Measurements from ENCODE around the gene HARBI1.

HARBI1 gene, protein sequence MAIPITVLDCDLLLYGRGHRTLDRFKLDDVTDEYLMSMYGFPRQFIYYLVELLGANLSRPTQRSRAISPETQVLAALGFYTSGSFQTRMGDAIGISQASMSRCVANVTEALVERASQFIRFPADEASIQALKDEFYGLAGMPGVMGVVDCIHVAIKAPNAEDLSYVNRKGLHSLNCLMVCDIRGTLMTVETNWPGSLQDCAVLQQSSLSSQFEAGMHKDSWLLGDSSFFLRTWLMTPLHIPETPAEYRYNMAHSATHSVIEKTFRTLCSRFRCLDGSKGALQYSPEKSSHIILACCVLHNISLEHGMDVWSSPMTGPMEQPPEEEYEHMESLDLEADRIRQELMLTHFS

DNA sequence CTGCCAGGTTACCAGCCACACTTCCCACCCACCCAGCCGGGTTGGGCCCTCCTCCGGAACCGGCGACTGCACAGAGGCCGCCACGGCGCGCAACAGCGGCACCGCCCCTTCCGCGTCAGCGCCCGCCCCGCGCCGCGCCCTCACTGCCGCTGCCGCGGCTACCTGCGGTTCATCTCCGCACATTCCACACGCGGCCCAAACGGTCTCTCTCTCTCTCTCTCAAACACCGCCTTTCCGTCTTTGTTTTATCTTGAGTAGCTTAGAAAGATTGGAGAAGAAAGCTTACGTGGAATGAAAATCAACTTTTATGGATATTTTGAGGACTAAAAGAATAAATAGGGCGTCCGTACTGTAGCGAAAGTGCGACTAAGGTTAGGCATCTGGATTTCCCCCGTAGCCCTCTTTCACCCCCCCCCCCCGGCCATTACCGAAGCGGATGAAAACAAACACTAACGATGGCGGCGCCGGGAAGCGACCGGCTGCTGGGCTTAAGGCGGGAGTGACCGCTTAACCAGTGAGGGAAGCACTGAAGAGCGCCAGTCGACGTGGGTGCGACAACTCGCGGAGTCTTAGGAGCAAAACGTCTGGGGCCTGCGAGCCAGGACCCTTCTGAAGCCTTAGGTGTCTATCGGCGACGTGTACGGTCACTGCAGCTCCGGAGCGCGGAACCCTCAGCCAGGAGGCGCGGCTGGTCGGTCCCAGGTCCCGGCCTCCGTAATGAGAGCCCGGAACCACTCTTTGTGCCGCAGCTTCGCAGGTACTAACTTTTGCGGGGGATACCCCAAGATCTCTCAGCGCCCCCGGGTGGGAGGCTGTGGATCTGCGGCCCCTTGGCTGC is at the start of gene HARBI1, which contains the start of gene ATG13:
HARBI1 (minus strand) TSS at position 94 of the 838 bp plus-strand sequence. CDS start 990 bp downstream, outside the sequence.
ATG13 (plus strand) TSS at position 420 of the 838 bp plus-strand sequence. CDS start 26,739 bp downstream, outside the sequence.
- DNase-seq, result peak; percentile 40

DNA sequence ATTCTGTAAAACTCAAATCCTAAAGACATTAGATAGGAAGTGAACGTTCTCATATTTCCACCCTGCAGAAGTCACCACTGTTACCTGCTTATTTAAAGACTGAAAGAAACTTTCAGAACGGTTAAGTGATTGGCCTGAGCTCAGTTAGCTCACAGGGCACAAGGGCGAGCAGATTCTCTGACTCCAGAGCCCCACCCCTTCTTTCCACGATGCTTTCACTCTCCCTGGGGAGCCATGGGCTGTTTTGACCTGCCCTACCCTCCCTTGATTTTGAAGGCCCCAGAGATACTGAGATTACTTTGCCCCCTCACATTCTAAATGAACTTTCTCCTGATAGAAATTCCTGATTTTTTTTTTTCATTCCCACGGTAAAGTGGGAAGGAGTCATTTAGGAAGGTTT is 49.5 kb upstream of the HARBI1 start:
- DNase-seq, result no peak

DNA sequence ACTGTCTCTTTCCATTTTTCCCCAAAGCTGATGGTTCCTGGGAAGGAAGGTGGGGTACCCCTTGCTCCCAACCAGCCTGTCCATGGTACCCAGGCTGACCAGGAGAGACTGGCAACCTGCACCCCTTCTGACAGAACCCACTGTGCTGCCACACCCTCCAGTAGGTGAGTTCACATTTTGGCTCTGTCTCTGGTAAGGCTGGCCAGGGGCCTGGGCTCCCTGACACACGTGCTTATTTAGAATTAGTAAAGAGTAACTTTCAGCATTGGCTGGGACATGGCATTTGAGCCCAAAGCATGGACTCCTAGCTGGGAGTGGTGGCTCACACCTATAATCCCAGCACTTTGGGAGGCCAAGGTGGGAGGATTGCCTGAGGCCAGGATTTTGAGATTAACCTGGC is 48.3 kb upstream of the HARBI1 start:
- no peak for DNase-seq

DNA sequence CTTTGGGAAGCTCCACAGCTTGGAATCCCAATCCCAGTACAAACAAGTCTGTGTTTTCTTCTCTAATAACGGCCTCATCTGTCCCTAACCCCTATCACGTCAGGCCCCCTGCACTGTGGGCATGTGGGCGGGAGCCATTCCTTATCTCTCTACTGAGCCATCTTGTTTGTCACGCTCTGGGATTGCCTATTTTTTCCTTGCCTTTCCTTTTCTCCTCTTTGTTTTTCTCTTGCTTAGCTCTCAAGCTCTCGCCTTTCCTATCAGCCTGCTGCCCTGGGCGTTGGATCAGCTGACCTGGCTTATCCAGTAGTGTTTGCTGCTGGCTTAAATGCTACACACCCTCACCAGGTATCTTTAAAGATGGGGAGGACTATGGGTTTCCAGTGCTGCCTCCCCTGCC is 47.6 kb upstream of the HARBI1 start:
- DNase-seq, result no peak

DNA sequence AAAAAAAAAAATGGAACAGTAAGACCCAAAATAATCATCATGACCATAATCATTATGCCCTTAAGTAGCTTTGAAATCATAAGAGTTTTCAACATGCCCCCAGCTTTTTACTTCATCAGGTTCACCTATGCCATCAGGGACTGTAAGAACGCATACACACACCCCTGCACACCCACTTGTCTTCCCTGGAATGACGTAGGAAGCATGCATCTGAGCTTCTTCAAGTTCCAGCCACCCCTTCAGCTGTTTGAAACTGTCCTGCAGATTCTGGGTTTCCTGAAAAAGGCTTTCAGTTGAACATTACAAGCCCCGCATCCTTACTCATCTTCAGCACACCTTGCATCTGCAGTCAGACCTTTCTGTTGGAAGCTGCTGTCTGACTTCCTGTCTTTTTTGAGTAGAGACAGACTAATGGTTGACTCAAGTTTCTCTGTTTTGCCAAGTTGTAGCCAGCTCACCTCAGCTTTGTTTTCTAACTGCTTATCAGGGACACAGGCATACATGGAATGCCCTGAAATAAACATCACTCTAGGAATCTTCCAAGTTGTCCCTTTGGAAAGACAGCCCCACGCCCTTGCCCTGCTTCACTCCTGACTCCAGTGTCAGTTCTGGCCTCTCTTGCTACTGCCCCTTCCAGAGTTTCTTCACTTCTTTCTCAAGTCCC is 46.4 kb upstream of the HARBI1 start:
- DNase-seq, result no peak

DNA sequence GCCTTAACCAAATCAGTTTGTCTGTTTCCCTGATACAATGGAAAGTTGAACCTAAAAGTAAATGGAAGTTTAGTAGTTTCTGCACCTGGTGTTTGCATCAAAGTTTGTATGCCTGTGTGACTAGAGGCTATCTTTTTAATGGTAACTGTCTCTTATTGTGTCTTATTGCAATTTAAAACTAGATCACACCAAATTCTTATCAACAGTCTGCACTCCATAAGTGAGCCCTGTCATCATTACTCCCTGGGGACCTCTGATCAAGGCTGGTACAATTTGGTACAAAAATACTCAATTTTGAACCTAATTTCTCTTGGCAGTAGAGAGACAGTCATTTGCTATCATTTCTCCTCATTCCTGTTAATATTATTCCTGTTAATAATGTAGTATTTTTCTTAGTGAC is 45.3 kb upstream of the HARBI1 start:
- DNase-seq, result no peak

DNA sequence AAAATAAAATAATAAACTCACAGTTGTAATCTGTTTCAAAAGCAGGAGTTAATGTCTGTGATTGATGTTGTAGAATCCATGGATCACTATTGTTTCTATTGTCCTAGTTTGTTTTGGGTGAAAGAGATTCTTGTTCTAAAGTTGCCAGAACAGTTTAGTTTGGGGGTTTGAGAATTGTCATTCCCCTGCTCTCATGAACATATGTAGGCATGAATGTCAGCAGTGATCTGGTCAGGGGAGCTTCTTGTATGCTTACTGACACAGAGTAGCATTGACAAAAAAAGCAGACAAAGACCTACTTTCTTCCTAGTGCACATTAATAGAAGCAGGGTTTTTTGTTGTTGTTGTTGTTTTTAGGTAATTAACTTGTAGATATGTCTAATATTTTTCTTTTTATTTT is 44.8 kb upstream of the HARBI1 start:
- no peak for DNase-seq

DNA sequence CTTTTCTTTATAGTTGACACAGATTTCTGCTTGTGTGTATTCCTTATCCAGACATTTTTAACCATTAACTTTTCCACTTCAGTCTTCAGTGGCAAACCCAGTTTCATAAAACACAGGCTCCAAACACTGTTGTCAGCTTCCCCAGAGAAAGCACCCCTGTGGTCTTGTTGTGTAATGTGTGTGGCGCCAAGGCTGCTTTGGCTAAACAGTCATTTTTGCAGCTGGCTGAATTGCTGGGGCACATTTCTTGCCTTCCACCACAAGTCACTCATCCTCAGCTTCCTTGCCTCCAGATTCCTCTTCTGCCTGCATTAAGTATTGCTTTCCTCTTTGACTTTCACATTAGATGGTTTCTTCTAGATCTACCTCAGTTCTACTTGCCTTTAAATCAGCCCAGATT is 42.9 kb upstream of the HARBI1 start:
- no peak for DNase-seq

DNA sequence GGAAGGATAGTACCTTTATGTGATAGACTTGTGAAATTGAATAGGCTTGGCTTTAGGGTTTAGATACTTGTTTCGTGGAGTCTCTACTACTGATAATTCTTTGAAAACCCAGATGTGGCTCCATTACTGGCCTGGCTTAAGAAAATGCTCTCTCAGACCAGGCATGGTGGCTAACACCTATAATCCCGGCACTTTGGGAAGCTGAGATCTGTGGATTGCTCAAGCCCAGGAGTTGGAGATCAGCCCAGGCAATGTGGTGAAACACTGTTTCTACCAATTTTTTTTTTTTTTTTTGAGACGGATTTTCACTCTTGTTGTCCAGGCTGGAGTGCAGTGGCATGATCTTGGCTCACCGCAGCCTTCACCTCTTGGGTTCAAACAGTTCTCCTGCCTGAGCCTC is 41.2 kb upstream of the HARBI1 start:
- no peak for DNase-seq

DNA sequence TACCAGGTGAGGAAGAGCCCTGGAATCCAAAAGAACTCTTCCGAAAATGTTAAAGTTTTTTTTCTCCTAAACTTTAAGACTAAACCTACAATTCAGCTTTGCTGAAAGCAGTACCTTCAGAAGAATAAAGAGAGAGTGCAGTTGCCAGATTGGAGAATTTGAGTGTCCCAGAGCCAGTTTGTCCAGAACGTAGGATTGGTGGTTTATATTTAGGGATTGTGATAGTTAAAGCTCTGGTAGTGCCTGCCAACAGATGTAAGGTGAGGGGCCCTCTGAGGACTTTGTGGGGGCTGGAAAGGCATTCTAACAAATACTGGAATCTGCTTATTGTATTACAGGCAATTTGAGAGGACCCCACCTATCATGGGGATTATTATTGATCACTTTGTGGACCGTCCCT is 40.2 kb upstream of the HARBI1 start:
- no peak for DNase-seq

DNA sequence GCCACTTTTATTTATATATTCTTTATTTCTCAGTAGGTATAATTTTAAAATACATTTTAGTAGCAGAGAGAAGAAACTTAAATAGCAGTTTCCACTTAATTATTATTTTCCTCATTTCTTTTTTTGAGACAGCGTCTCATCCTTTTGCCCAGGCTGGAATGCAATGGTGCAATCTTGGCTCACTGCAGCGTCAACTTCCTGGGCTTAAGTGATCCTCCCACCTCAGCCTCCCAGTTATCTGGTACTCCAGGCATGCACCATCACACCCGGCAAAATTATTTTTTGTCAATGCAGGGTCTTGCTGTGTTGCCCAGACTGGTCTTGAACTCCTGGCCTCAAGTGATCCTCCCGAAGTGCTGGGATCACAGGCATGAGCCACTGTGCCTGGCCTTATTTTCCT is 38.6 kb upstream of the HARBI1 start:
- DNase-seq, result no peak

DNA sequence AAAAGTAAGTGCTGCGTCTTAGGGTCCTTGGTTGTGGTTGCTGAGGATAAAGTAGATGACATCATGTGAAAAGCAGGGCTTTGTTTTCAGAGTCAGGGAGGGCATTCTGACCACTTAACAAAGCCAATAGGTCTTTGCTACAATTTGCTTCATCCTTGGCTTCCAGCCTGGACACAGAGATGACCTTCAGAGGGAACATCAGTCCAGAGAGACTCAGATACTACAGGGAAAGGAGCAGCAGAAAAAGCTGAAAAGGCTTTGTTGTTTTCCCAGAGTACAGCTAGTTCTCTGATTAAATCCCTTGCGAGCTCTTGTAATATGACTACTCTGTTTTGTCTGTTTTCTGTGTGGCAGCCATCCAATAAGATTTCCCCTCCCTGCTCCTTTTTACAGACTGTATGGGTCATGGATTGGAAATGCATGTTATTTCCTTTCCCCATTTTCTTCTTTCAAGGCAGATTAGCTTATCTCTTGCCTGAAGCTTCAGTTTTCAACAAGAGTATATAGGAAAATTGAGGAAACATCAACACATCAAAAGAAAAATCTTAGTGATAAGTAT is 32.2 kb upstream of the HARBI1 start:
- no peak for DNase-seq

DNA sequence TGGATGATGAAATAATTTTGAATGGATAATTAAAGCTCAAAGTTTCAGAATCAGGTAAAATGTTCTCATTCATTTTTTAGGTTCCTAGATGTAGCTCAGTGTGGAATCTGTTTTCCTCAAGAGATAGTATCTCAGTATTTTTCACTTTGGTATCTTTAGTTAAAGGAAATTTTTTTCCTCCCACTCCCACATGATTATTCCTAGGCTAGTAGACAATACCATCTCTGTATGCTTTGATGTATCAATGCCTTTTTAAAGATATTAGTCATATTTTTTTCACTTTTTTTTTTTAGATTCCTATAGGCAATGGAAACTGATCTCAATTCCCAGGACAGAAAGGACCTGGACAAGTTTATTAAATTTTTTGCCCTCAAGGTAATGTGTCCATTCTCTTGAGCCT is 27.0 kb upstream of the HARBI1 start:
- no peak for DNase-seq

DNA sequence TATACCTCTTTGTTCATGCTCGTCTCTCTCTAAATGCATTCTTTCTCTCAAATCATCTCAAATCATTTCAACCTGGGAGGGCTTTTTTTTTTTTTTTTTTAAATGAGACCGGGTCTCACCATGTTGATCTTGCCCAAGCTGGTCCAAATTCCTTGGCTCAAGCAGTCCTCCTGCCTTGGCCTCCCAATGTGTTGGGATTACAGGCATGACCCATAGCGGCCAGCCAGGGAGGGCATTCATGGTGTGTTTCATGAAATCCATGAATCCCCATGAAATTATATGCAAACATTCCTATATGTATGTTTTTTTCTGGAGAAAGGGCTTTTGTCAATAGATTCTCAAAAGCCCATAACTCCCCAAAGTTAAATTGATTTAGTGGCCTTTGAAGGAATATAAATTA is 26.5 kb upstream of the HARBI1 start:
- no peak for DNase-seq

DNA sequence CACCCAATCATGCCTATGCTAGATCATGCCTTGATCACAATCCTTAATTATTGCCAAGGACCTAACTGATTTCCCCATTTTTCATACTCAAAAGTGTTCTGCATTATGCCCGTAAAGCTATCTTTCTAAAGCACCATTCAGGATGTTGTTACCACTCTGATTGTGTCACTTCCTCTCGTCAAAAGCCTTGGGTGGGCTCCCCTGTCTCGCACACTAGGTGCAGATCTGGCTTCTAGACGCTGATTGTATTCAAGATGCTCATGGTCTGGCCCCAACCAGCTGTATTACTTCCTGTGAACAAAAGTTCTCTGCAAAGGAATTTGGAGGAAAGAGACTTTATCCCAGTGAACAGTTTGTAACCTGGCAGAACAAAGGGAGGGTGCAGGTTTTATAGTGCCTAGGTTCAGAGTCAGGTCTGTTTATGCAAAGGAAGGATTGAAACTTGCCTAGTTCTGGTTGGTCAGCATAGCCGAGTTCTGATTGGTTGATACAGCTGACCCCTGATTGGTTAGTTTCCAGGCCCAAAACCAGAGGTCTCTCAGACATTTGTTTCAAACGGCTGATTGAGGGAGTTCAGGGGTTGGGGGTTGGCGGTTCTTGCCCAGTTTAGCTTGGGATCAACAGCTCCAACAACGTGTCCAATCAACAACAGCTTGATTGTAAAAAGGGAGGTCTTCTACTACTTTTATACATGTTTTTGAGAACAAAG is 25.8 kb upstream of the HARBI1 start:
- DNase-seq, result no peak

DNA sequence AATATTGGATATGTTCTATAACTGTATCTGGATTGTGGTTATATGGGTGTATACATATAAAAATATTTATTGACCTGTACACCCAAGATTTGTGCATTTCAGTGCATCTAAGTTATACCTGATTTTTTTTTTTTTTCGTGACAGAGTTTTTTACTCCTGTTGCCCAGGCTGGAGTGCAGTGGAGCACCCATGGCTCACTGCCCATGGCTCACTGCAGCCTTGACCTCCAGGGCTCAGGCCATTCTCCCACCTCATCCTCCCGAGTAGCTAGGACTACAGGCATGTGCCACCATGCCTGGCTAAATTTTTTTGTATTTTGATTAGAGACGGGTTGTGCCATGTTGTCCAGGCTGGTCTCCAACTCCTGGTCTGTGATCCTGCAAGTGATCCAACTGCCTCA is 24.6 kb upstream of the HARBI1 start:
- DNase-seq, result no peak

DNA sequence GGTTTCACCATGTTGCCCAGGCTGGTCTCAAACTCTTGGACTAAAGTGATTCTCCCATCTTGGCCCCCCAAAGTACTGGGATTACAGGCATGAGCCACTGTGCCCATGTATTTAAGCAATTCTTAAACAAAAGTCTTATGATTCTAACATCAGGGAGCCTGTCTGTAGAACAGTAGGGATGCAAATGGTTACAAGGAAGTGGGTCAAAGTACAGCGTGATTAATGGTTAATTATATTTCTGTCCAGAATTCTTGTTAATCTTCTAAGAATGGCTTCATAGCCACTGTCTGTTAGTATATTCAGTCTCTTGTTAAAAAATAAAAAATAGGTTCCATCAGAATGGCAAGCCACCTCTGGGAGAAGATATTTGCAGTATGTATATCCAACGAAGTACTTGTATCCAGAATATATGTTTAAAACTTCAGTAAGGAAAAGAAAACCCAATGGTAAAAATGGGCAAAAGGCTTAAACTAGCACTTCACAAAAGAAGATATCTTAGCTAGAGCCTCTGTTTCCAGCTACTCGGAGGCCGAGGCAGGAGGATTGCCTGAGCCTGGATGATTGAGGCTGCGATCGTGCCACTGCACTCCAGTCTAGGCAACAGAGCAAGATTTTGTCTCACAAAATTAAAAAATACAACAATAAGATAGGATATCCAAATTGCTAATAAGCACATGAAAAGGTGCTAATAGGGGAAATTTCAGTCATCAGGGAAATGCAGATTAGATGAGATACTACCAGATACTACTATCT is 23.2 kb upstream of the HARBI1 start:
- DNase-seq, result no peak

DNA sequence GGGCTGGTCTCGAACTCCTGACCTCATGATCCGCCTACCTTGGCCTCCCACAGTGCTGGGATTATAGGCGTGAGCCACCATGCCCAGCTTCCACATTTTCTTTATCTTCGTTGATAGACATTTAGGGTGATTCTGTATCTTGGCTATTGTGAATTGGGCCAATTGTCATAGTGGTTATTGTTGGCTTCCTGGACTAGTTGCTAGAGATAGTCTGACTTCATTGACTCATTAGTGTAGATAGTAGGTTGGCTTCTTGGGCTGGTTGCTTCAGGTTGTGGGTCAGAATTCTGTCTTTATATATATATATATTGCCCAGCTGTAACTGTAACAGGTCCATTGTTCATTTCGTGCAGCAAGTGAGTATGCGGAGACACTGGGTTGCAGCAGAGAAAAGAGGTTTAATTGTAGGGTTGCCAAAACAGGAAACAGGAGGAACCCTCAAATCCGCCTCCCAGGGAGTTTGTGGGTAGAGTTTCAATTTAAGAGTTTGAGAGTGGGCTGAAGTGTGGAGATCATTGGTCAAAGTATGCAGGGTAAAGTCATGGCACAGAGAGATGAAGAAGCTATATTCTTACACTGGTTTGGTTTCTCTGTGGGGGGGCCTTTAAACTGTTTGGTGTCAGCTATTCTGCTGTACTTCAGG is 22.3 kb upstream of the HARBI1 start:
- no peak for DNase-seq

DNA sequence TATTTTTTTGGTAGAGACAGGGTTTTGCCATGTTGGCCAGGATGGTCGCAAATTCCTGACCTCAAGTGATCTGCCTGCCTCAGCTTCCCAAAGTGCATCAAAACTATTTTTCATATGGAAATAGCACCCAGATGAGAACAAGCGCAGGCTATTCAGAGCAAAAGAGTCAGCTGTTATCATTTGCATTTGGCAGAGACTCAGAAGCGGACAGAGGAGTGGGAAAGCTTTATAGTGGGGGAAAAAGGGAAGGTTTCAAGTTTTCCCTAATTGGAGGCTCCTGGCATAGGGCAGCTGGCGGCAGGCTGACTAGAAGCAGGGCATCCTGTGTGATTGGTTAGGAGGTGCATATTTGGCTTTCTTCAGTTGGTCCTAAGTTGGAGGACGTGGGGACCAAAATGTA is 20.5 kb upstream of the HARBI1 start:
- DNase-seq, result no peak

DNA sequence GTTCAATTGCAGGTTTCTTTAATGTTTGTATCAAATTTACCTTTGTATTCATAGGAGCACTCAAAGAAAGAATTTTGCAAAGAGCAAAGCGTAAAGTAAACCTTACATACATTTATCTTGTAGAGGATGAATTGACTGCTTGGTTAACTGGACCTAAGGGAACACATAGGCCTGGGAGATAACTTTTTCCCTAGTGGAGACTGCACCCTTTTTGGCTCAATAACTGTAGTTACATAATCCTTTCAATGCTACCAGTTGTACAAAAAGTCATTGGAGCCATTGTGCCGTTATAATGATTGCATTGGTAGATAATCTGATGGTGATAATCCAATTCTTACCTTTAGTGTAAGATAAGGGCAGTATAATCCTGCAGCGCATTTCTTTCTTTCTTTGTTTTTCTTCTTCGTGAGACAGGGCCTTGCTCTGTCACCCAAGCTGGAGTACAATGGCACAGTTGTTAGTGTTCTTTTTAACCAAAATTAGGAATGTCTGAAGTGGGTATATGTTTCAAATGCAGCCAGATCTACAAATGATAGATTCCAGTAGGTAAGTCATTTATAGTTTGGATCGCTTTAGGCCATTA is 18.6 kb upstream of the HARBI1 start:
- DNase-seq, result no peak
